GM21360 (cell line): Measurements from ENCODE around the gene SYNGR1.
"Not testable (repeated sequence)": the region's sequence is repeated elsewhere in the genome, so short reads cannot be mapped to it uniquely, and the experiment has no call there.

ENCODE experiments used
- ATAC-seq: cut with Tn5 transposase; IDR thresholded peaks from one replicate; pipeline ENCODE4 v1.9.1; 2021; ENCODE audit warnings: mild to moderate bottlenecking, moderate library complexity; ENCODE audit not compliant: unreplicated experiment

Gene SYNGR1

GRCh38 chr22:39316440-39317083 lies 33.2 kb upstream of the SYNGR1 start:
- ATAC-seq, result no peak

- ATAC-seq, result no peak
These were observed 32.6 kb upstream of the SYNGR1 start for GRCh38 chr22:39317084-39317774.

- ATAC-seq, result no peak
These were observed 31.9 kb upstream of the SYNGR1 start for GRCh38 chr22:39317775-39318506.

- ATAC-seq, result no peak
These were observed 31.1 kb upstream of the SYNGR1 start for GRCh38 chr22:39318507-39319283.

DNA sequence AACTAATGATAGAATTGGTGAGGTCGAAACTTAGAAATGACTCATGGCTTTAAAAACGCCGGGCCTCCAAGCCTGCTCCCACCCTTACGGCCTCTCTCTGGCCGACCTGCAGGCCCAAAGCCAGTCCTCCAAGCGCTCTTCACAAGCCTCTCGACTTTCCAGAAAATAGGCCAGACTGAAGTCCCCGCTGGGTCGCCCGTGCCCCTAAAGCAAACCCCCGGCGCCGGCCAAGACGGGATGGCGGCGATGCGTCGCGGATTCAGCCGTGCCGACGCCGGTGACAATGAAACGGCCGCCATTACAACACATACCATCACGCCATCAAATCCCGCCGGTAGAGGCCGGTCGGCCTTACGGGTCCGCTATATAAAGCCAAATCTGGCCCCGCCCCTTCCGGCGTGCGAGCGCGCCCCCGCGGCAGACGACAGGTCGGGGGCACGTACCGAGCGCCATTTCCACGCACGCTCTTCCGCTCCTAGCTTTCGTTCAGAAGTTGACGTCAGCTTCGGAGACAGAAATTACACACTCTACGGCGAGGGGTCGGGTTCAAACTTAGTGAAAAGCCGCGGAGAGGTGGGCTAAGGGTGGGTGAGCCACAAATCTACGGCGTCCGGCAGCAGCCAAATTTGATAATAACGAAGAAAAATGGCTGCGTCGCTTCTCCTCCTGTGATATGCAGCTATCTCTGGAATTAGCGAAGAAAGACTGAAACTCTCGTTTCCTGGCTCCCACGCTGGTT lies 30.3 kb upstream of the SYNGR1 start, which contains the start of gene RPL3:
RPL3 (minus strand) TSS at position 340 of the 739 bp plus-strand sequence; CDS start at position 314, 26 bp downstream.
- ATAC-seq, result peak; percentile 70

- ATAC-seq, result not testable (repeated sequence)
These were observed 29.2 kb upstream of the SYNGR1 start for GRCh38 chr22:39320616-39321029.

GRCh38 chr22:39325392-39325932 lies 24.3 kb upstream of the SYNGR1 start:
- ATAC-seq, result no peak

- ATAC-seq, result no peak
These were observed 21.6 kb upstream of the SYNGR1 start for GRCh38 chr22:39327995-39328754.

GRCh38 chr22:39330553-39330952 lies 19.2 kb upstream of the SYNGR1 start:
- ATAC-seq, result not testable (repeated sequence)

- ATAC-seq, result no peak
These were observed 17.2 kb upstream of the SYNGR1 start for GRCh38 chr22:39332441-39333064.

DNA sequence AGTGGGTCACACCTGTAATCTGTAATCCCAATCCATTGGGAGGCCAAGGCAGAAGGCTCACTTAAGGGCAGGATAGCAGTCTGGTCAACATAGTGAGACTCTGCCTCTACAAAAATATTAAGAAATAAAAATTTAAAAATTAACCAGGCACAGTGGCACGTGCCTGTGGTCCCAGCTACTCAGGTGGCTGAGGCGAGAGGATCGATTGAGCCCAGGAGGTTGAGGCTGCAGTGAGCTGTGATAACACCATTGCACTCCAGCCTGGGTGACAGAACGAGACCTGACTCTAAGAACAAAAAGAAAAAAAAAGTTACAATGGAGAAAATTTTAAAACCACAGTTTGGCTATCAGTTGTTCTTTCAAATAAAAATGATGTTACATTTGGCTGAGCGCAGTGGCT lies 13.4 kb upstream of the SYNGR1 start:
- ATAC-seq, result no peak

DNA sequence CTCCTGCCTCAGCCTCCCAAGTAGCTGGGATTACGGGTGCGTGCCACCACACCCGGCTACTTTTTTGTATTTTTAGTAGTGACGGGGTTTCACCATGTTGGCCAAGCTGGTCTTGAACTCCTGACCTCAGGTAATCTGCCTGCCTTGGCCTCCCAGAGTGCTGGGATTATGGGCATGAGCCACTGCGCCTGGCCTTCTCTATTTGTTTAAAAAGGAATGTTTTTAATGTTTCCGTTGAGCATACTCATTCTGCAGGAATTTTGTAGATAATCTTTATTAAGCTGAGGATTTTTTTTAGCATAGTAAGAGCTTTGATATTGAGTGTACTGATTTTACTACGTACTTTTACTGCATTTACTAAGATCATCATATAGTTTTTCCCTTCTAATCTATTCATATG lies 10.0 kb upstream of the SYNGR1 start:
- ATAC-seq, result not testable (repeated sequence)

GRCh38 chr22:39341179-39341578 lies 8.6 kb upstream of the SYNGR1 start:
- no peak for ATAC-seq

DNA sequence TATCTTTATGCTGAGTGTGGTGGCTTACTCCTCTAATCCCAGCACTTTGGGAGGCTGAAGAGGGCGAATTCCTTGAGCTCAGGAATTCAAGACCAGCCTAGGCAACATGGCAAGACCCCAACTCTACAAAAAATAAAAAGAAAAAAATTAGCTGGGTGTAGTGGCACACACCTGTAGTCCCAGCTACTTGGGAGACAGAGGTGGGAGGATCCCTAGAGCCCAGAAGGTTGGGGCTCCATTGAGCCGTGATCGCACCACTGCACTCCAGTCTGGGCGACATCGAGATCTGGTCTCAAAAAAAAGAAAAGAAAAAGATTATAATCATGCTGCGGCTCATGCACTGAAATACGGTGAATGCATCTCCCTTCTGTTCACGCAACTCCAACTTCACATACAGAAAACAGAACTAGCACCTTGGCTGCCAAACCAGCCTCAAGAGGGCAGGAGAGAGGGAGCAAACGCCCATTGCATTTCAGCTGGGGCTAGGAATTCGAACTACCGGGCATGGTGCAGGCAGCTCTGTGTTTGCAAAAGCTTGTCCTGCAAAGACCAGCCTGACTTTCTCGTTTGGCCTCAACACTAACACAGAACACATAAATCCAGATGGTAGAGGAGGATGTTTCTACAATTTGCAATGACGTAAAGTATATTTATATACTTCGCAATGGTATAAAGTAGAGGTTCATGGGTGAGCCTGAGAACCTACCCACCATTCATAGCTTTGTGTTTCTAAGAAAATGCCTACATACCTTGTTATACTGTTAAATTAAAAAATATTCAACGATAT lies 6.3 kb upstream of the SYNGR1 start:
- no peak for ATAC-seq

- no peak for ATAC-seq
These were observed 5.8 kb upstream of the SYNGR1 start for GRCh38 chr22:39344046-39344390.

- no peak for ATAC-seq
These were observed 4.6 kb upstream of the SYNGR1 start for GRCh38 chr22:39345231-39345630.

GRCh38 chr22:39348909-39349505 lies 784 bp upstream of the SYNGR1 start:
- ATAC-seq, result no peak

DNA sequence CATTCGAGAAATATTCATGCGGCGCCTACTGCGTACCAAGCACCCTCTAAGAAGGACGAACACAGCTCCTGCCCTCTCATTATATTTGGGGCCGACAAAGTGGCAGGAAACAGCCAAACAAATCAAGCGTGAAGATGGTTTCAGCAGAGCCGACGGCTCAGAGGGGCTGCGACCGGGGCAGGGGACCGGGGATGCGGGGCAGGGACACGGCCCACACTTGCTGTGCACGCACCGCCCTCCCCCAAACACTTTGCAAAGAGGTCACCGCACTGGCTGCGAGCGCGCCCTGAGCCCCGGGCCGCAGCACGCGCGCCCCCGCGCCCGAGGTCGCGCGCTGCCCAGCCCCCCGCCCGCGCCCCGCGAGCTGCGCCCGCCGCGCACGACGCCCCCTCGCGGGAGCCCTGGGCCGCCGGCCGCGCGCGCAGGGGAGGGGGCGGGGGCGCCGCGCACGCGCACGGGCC lies 255 bp upstream of the SYNGR1 start:
- ATAC-seq, result no peak
